Activated CD4-positive, CD25-positive, alpha-beta regulatory T cell treated with anti-CD3 and anti-CD28 coated beads, Interleukin-2, amount 50 U/mL, for 24 hours (primary cell): ENCODE results near the gene A4GNT.
"Not testable (repeated sequence)": the region's sequence is repeated elsewhere in the genome, so short reads cannot be mapped to it uniquely, and the experiment has no call there.

Experiments
- ATAC-seq, 2 donors: fragments of 150-1000 bp; cut with Tn5 transposase; one replicate each; pipeline ENCODE4 v1.10.0; 2021; ENCODE audit warnings: mild to moderate bottlenecking in 1 of 2, moderate library complexity in 1 of 2

Gene A4GNT

DNA sequence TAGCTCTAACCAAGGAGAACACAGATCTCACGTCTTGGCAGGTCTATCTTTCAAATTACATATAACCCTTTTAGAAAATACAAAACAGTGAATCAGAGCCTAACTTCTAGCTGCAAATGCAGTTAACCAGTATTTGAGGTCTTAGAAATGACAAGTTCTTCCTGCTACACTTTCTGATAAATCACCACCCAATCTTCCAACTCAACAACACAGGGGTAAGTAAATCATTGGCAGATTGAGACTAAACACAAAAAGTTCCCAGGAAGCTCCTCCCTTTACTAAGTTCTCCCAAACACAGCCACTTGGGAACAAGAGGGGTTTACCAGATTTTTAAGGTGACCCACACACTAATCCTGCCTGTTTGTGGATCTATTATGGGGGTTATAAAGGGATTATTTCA lies at the start of gene A4GNT:
Gene A4GNT, minus strand, starts transcription at position 152 of the 400 bp plus-strand sequence. CDS start 1,134 bp downstream, outside the sequence.
- no peak for ATAC-seq

DNA sequence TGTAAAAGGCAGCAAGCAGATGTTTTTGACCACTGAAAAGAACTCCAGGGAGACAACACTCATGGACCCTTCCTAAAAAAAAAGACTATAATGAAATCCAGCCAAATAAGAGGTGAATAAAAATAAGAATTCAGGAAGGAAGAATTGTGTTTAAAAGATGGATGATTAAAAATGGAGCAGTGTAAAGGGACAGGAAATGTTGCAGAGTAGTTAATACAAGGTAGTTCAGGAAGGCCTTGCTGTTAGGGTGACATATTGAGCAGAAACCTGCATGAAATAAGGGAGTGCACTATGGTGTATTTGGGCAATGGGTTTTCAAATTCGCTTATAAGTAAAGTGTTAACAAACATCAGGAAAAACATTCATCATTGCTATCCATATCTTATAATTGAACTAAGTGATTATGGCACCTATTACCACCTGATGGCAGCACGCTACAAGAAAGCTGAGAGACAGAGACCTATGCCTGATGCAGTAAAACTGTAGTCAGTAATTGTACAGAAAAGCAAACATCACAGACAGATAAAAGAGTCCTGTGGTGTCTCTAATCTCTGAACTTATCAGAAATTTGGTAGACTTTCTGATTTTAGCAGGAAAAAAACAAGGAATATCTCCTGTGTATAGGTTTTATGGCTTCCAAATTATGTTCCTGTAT lies 48.3 kb upstream of the A4GNT start:
- peak; percentile 60 to 68 for ATAC-seq

DNA sequence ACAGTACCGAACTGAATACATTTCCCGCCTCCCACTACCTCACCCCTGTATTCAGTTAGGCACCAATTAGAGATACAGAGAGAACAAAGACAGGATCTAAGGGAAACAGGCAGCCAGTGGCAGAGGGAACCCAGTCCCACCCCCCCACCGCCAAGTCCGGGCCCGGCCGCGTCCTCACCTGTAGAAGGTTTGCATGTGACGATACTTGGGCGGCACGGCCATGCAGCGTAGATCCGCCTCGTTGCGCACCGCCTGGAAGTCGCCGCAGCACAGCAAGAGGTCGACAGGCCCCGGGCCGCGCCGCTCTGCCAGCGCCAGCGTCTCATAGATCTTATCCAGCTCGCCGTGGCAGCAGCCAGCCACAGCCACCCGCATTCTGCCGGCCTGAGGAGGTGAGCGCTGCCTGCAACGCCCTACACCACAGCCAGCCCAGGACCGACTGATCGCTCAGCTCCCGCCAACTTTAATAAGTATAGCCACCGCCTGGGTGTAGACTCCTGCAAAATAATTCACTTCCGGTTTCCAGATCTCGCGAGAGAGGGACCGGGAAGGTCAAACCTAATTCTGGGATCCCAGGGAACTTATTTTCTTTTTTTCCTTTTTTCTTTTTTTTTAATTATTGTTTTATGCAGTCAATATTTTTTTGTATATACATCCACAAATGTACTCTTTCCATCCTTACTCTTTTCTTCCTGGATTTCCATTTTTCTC lies 42.4 kb upstream of the A4GNT start, which contains the start of gene DBR1:
Gene DBR1, minus strand, starts transcription at position 501 of the 711 bp plus-strand sequence. Its CDS starts 126 bp downstream, at position 375.
- ATAC-seq, result peak; percentile 86 to 87

DNA sequence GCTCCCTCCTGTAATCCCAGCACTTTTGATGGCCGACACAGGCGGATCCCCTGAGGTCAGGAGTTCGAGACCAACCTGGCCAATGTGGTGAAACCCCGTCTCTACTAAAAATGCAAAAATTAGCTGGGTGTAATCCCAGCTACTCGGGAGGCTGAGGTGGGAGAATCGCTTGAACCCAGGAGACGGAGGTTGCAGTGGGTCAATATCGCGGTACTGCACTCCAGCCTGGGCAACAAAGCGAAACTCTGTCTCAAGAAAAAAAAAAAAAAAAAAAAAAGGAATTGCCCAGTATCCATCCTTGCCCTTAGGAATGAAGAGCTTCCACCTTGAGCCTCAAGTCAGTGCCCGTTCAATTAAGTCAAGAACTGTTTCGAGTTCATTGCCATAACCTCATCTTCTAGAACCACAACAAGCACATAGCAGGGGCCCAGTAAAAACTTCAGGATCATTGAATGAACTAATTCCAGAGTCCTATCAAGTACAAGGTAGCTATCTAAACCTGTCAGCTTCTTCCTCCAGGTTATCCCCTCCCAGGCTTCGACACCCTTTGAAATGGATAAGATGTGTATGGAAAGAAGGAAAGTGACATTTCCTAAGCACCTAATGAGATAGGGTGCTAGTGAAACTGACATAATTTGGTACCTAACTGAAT lies 41.7 kb upstream of the A4GNT start:
- no peak for ATAC-seq

DNA sequence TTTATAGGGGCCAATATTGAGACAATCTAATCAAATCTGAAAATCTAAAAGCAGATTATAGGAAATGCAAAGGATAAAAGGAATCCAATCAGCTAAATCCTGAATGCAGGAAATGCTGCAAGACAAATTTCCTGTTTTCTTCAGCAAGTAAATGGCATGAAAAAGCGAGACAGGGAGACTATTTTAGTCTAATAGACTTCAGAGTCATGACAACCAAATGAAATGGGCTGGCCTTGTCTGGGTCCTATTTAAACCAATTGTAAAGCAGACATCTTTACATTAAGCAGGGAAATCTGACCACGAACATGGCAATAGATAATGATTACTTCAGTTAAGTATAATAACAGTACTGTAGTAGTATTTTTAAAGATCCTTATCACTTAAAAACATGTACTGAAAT lies 40.4 kb upstream of the A4GNT start:
- no peak for ATAC-seq

DNA sequence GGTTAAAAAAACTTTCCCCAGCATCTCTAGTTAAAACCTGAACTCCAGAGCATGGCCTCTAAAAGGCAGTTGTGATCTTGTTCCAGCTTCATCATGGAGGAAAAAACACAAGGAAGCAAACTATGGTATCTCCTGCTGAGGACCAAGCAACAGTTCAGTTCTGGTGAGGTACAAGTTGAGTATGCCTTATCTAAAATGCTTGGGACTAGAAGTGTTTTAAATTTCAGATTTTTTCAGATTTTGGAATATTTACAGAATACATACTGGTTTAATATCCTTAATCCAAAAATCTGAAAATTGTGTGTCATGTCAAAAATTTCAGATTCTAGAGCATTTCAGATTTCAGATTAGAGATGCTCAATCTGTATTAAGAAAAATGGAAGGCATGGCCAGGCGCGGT lies 32.9 kb upstream of the A4GNT start:
- no peak for ATAC-seq

DNA sequence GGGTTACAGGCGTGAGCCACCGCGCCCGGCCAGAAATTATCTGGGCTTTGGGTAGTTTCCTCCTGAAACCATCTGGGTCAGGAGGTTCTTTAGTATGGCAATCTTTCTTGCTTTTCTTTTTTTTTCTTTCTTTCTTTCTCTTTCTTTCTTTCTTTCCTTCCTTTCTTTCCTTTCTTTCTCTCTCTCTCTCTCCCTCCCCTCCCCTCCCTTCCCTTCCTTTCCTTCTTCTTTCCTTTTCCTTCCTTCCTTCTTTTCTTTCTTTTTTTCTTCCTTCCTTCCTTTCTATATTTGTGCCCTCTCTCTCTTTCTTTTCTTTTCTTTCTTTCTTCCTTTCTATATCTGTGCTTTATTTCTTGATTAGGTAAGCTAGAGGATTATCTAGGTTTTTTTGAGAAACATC lies 25.6 kb upstream of the A4GNT start:
- no peak for ATAC-seq

DNA sequence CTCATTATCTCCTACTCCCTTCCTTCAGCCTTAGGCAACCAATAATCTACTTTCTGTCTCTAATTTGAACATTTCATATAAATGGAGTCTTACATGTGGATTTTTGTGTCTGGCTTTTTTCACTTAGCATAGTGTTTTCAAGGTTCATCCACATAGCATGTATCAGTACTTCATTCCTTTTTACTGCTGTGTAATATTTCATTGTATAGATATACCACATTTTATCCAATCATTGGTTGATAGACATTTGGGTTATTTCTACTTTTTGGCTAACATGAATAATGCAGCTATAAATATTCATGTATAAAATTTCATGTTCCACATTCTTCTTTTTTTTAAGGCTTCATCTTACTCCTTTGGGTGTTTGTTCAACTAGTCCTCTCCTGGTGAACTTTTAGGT lies 22.3 kb upstream of the A4GNT start:
- ATAC-seq, result no peak

DNA sequence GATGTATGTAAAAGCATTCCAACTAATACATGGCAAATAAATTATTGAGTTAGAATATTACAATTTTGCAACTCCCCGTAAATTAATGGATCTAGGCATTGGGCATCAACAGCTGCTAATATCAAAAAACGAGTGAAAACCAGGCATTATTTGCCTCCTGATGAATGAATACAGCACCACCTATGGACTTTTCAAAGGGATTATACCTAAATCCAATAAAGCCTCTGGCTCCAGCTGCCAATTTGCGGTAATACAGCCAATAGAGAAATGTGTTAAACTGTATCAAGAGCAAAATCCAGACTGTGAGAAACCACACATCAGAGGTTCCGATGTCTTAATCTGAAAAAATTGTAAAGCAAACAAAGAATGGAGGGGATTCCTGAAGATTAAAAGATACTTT lies 16.3 kb upstream of the A4GNT start:
- no peak for ATAC-seq

DNA sequence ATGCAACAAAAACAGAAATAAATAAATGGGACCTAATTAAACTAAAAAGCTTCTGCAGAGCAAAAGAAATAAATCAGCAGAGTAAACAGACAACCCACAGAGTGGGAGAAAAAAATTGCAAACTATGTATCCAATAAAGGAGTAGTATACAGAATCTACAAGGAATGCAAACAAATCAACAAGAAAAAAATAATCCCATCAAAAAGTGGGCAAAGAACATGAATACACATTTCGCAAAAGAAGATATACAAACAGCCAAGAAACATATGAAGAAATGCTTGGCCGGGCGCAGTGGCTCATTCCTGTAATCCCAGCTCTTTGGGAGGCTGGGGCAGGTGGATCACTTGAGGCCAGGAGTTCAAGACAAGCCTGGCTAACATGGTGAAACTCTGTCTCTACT lies 10.0 kb upstream of the A4GNT start:
- ATAC-seq, result not testable (repeated sequence)

DNA sequence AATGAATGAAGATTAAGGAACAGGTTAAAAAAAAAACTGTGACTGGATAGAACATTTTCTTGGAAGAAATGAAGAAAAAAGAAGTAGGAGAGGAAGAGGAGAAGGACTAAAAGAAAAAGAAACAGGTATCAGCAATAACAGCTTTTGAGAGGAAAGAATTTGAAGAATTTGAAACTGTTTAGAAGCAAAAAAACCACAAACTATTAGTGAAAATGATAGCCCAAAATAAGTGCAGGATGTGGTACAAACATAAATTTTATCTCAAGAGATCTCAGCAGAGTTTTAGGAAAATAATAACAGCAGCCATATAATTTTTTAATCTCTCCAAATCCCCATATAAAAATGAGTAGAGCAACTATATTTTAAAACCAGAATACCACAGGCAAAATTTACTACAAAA lies 8.8 kb upstream of the A4GNT start:
- ATAC-seq, result no peak

DNA sequence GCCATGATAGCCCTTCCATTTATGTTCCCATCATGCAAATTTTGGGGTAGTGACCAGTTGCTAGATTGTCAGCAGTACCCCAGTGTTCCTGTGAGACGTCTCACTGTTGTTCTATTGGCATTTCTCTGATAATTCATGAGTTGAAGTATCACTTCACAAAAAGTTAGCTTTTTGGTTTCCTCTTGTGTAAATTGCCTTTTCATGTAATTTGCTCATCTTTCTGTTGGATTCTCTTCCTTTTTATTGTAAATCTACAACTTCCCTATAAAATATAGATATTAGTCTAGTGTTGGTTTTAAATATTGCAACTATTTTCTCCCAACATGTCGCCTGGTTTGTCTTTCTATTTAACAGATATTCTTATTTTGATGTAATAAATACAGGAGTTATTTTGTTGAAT lies 7.5 kb upstream of the A4GNT start:
- ATAC-seq, result no peak

DNA sequence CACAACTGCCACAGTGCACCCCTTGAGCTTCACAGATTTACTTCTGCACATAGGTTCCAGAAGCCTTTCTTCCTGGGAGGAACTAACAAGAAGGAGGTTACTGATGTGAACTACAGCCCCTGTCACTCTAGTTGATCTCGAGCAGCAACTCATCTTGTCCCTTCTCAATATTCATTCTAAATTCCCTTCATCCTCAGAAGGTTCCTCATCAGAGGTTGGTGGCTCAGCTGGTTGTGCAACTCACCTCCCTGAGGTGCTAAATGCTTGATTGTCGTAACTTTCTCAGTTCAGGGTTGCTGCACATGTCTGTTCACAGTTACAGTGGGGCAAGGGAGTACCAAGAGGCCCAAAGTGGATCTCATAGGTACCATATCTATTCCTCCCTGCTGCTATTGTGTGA lies 5.7 kb upstream of the A4GNT start:
- ATAC-seq, result no peak

DNA sequence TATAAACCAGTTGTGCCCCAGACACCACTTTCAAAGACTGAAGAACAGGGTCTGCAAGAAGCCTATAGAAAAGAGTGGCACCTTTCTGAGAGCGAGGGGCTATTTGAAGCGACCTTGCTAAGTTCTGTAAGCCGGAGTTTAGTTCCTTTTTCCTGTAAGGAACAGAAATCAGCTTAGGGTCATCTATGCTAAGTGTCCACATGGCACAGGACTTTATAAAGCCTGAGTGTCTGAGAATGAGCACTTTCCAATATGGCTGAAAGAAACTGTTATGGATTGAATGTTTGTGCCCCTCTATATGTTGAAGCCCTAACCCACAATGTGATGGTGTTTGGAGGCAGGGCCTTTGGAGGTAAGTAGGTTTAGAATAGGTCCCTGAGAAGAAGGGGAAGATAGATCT lies 4.0 kb upstream of the A4GNT start:
- ATAC-seq, result no peak

DNA sequence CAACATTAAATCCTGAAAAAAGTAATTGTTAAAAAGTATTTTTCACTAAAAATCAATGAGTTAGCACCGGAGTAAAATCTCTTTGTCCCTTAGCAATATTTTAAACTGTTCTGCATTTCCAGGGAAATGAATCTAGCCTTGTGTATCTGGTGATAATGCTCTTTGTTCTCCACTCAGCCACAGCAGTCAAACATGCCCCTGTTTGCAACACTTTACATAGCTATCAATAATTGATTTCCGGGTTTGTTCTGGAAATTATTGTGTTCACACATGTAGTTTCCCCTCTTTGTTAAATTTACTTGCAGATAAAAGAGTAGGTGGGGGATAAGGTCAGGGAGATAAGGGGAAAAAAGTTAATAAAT lies 3.6 kb upstream of the A4GNT start:
- no peak for ATAC-seq

DNA sequence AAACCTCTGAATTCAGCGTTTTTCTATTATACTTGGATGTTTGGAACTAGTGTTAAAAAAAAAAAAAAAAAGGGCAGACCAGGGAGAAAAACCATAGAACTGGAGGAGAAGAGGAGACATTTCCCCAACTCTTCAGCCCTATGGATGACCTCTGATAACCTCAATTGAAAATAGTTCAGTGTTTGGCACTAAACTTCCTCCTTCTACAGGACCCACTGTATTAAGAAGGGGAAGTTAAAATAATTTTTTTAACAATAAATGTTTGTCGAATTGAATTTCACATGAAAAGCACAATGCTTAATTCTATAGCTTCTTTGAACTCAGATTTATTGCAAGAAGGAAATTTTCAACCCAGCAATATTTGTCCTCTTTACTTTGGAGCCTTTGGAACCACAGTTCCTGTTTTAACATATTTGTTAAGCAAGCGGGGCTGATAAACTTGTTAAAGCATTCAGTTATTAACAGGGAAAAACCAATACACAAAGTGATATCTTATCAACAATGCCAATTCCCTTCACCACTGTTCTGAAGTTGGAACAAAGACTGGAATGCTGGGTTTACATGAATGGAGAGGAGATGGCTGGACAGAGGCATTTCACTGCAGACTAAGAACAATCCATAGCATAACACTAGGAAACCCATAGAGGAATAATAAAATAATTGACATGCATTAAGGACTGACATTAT lies 3.1 kb upstream of the A4GNT start:
- ATAC-seq, result no peak

DNA sequence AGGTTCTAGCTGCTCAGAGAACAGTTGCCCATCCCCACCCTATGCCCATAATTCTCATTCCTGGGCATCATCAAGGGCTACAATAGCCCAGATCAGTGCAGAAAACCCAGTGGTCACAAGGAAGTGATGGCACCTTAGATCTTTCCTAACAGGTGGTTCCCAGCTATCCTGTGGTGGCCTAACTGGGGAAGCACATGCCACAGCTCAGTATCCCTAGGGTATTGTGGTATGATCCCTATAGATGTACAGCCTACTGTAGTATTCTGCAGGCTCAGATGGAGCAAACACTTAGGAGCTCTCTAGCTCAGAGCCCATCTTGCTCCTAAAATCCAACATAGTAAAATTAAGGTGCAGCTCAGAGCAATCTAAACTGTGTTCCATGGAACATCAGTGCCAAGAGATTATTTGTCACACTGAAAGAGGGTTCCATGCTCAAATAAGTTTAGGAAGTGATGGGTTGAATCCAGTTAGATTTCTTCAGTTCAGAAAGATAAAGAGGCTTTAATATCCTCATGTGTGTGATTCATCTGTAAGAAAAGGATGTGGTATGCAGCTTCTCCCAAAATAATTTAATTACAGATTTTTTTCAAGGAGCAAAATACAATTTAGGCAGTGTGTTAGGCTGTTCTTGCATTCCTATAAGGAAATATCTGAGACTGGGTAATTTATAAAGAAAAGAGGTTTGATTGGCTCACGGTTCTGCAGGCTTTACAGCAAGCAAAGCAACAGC lies 4.4 kb downstream of the A4GNT start:
- ATAC-seq, result no peak

DNA sequence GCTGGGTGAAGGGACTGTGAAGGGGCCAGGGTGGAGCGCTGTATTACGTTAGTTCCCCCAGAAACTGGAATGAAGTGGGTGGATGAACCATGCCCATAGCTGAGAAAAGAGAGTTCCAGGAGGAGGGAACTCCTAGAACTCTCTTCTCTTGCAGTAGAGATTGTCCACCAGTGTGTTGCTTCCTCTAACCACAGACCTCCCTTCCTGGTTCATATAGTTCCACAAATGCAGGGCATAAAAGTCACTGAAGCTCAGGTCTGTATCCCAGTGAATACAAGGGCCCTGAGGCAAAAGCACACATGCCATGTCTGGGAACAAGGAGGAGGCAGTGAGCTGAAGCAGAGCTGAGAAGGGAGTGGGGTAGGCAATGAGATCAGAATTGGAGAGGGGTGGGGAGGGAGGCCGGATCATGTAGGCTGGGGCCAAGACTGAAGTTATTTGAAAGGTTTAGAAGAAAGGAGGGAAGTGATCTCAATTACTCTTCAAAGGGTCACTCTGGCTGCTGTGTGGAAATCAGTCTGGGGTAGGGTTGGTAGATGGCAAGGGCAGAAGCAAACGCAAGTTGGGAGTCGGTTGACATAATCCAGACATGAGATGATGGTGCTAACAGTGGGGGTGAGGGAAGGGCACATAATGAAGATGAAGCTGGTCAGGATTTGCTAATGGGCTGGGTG lies 6.5 kb downstream of the A4GNT start:
- ATAC-seq, result no peak

DNA sequence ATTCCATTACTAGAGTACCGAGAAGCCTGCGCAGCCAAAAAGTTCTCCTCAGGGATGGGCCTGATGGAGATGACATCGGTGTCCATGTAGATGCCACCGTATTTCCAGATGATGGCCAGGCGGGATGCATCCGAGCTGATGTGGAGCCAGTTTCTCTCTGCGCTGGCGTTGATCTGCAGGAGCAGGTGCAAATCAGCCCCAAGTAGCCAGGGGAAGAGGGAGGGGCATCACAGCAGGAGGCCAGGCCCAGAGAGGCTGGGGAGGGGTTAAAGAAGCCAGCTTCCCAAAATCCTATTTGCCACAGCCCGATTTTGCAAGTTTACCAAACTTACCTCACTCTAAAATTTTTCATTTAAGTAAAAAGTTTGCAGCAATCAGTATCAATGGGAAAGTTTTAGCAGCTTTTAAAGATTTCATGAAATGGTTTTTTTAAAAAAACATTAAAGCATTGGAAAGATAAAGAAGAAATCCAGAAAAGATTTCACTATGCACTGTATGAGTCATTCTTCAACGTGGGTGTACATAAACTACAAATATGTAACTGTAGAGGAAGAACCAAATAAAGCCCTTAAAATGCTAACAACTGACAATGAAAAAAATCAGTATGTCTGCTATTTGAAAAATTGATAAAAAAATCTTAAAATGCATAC lies 7.4 kb downstream of the A4GNT start:
- ATAC-seq, result no peak

DNA sequence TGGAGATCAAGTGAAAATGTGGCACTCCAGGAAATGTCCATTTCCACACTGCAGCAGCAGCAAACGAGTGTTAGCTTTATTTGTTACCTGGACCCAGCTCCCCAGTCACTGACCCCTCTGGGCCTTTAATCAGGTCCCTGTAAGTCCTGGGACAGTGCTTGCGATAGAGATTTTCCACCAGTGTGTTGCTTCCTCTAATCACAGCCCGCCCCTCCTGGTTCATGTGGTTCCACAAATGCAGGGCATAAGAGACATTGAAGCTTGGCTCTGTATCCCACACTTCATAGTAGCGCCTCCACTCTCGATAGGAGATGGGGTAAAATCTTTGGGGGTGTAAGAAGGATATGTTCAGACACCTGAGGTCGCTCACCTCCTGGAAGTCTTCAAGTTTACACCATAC lies 8.0 kb downstream of the A4GNT start:
- ATAC-seq, result no peak

DNA sequence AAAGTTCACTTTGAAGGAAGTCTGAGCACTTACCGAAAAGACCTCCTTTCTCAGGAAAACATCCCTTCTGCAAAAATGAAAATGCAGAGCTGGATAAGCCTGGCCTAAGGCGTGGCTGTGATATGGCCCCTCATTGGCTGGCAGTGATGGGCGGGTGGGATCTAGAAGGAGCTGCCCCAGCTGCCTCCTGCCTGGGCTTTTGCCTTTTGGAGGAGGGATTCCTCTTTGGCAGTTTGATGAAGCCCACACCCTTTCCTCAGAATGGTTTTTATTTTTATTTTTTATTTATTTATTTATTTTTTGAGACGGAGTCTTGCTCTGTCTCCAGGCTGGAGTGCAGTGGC lies 12.8 kb downstream of the A4GNT start:
- ATAC-seq, result no peak
